GM21786 (cell line): ENCODE measurements around the gene PDE8A.
A peak's percentile ranks its signal among the peaks of the same experiment; 100 is the strongest.

Experiments used
- ATAC-seq: cut with Tn5 transposase; IDR thresholded peaks from one replicate; pipeline ENCODE4 v1.9.1; 2021; ENCODE audit not compliant: unreplicated experiment

Gene PDE8A, protein sequence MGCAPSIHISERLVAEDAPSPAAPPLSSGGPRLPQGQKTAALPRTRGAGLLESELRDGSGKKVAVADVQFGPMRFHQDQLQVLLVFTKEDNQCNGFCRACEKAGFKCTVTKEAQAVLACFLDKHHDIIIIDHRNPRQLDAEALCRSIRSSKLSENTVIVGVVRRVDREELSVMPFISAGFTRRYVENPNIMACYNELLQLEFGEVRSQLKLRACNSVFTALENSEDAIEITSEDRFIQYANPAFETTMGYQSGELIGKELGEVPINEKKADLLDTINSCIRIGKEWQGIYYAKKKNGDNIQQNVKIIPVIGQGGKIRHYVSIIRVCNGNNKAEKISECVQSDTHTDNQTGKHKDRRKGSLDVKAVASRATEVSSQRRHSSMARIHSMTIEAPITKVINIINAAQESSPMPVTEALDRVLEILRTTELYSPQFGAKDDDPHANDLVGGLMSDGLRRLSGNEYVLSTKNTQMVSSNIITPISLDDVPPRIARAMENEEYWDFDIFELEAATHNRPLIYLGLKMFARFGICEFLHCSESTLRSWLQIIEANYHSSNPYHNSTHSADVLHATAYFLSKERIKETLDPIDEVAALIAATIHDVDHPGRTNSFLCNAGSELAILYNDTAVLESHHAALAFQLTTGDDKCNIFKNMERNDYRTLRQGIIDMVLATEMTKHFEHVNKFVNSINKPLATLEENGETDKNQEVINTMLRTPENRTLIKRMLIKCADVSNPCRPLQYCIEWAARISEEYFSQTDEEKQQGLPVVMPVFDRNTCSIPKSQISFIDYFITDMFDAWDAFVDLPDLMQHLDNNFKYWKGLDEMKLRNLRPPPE

DNA sequence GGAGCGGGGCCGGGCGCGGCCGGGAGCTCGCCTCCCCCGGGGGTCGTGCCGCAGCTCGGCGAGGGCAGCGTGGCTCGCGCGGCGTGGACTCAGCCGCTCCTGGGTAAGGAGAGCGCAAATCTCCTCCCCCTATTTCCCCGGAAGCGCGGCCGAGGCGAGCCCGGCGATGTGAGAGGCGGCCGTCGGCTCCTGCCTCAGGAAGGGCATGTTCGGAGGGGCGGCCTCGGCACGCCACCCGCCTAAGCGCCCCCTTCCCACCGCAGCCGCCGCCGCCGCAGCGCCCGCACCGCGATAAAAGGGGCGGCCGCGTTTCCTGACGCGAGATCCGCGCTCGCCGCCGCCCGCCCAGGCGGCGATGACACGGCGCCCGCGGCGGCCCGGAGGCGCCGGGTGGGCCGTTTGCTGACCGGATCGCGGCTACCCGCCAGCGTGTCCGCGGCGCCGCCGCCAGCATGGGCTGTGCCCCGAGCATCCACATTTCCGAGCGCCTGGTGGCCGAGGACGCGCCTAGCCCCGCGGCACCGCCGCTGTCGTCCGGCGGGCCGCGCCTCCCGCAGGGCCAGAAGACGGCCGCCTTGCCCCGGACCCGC, at the start of gene PDE8A:
Gene PDE8A, plus strand, starts transcription at position 146 of the 590 bp plus-strand sequence. Its CDS starts 307 bp downstream, at position 453.
- peak; percentile 17 for ATAC-seq

DNA sequence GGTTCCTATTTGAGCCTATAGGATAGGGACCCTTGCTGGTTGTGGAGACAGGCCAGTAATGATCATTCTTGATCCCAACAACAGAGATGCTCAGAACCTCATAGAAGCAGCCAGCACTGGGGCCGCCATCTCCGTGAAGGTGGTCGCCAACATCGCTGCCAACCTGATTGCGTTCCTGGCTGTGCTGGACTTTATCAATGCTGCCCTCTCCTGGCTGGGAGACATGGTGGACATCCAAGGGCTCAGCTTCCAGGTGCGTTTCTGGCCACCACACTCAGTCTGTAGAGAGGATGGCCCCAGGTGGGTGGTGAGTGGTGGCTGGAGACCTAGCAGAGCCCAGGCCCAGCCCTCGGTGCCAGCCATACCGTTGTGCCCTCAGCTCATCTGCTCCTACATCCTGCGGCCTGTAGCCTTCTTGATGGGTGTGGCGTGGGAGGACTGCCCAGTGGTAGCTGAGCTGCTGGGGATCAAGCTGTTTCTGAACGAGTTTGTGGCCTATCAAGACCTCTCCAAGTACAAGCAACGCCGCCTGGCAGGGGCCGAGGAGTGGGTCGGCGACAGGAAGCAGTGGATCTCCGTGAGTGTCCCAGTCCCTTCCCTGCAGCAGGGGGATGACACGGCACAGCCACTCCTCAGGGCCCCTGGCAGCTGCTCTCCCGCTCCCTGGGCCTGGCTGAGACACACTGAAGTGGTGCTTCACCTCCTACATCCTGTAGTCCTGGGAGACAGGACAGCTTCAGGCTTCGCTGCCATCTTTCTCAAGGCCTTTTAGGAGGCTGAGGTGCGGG, 46.5 kb upstream of the PDE8A start:
- ATAC-seq, result no peak

DNA sequence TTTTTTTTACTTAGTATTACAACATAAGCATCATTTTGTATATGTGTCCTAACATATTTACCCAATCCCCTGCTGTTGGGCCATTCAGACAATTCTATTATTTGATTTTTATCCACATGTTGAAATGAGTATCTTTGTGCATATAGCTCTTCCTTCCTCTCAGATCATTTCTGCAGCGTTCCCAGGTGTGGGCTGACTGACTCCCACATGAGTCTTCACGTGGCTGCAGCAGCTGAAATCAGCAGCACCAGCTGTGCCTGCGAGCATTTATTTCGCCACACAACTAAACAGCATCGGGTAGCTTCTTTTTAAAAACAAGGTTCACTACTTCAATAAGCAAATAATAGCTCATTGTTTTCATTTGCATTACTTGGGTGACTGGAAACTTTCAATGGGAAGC, 44.5 kb upstream of the PDE8A start:
- no peak for ATAC-seq

DNA sequence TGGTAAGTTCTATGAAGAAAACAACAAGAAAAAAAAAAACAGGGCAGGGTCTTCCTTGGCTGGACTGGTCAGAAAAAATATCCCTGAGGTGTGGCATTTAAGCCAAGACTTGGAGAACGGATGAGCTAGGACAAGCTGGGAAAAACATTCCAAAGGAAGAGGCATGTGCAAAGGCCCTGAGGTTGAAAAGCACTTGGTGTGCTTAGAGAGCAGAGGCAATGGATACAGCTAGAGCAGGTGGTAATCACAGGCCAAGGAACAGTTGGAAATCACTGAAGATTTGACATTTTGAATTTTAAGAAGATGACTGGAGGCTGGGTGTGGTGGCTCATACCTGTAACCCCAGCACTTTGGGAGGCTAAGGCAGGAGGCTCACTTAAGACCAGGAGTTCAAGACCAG, 42.9 kb upstream of the PDE8A start:
- no peak for ATAC-seq

DNA sequence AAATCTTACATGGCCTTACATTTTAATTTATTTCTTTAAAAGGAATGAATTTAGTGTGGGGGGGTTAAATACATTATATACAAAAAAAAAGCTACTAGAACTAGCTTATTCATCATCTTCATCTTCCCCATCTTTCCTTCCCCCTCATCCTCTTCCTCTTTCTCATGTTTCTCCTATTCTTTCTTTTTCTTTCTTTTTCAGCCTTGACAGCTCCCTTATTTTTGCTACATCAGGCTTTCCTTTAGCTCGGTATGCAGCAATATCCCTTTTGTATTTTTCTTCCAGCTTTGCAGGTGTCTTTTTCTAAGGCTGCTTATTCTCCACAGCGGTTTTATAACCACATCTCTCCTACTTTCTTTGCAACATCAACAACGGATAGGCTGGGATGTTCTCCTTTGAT, 41.3 kb upstream of the PDE8A start:
- ATAC-seq, result no peak

DNA sequence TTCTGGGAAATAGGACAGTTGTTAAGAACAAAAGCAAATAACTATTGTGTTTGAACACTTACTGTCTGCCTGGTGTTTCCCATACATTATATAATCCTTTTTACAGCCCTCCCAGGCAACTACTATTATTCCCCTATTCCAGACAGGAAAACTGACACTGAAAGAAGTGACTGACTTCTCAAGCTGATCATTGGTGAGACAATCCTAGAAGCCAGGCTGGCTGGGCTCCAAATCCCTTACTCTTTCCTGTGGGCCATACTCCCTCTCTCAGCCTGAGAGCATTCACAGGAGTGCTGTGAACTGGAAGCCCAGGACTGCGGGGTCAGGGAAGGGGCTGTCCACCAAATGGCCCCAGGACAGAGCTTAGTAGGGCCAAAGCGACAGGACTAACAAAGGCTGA, 39.2 kb upstream of the PDE8A start:
- no peak for ATAC-seq

DNA sequence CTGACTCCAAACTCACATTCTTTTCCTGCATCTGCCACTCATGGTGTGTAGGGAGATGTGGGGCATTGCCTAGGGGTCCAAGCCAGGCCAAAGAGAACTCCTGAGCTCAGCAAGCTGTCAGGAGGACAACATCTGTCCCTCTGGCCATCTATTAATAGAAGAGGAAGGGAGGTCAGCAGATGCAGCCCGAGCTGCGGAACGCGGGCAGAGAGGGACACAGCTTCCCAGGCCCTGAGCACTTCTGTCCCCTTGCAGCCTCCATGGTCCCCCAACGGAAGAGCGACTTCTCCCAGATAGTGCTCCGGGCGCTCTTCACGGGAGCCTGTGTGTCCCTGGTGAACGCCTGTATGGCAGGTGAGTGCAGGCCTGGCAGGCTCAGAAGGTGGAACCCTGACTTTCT, 37.3 kb upstream of the PDE8A start:
- ATAC-seq, result no peak

DNA sequence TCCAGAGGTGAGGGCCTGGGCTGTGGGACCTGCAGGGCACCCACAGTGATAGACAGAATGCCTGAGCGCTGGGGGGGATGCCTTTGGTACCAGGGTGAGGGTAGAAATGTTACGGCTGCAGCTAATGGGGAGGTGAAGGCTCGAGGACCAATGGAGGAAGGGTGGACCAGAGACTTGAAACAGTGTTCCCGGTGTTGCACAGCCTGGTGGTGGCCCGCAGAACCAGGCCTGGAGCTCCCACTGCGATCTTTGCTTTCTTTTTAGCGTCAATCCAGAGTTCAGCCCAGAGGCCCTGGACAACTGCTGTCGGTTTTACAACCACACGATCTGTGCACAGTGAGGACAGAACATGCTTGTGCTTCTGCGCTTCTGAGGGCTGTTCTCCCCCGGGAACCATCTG, 36.8 kb upstream of the PDE8A start:
- no peak for ATAC-seq

DNA sequence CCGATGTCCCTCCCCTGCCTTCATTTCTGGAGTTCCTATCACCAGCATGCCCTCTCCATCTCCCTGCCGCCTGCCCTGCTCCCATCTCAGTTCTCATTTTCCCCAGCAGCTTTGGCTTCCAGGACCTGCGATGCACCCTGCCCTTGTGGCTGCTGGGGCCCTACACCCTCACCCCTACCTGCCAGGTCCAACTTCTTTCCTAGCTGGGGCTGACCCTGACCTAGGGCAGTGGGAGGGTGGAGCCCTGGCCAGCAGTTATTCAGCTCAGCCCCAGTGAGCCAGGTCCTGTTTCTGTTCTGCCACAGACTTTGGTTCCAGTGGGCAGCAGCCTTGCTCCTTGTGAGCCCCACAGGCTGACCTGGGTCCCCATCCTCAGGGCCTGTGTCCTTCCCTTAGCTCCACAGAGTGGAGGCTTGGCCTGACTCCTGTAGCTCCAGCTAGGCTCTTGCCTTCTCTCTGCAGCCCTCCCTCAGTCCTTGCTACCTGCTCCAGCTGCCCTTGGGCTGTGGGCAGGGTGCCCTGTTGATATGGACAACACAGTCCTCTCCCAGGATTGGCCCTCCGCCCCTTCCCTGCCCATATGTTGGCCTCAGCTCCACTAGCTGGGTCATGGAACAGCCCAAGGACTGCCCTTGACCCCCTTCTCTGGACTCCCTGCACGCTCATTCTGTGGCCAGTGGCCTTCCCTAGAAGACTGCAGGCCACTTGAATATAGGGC, 34.7 kb upstream of the PDE8A start:
- no peak for ATAC-seq

DNA sequence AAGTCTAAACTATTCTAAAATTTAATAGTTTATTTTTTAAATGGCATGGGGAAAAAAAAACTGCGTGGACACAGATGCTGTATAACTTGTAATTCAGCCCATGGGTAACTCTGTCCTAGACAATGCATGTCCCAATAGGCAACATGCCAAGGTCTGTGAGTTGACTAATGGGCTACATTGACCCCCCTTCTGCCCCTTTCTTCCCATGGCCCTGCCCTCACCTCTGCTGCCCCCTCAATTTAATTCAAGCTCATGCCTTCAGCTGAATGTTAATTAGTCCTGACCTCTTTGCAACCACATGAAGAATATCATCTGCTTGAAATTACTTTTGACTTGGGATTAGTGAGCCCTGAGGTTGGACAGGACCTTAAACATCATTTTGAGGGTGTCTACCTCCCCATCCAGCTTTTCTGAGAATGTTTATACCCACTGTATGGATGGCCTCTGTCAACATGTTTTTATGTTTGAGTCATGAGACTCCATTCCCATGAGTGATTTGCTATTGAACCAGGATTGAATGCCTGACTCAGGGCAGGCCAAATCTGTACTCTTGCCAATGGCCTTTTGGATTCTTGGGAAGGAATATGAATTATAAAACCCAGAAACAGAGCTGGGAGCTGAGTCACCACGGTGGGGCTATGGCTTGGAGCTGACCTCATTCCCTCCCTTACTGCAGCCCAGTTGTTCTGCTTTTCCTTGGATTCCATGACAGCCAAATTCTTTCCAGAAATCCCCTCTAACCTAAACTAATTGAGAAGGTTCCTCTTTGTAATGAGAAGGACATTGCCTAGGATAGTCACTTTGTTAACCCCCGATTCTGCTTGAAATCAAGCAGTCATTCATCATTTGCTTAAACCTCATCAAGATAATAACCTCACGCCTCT, 33.5 kb upstream of the PDE8A start:
- ATAC-seq, result no peak

DNA sequence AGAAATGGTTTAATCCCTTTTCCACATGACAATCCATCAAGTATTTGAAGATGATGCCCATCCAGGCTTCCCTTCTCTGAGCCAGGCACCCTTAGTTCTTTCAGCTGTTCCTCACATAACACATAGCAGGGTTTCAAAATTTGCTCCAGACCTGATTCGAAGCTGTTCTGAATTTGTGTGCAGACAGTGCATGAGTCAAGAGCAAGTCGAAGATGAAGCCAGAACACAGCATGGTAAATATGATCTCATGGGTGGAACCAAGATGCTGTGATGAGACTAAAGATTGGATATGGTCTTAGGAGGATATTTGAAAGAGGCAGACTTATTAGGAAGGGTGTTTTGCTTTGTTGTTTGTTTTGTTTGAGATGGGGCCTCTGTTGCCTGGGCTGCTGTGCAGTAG, 32.6 kb upstream of the PDE8A start:
- no peak for ATAC-seq

DNA sequence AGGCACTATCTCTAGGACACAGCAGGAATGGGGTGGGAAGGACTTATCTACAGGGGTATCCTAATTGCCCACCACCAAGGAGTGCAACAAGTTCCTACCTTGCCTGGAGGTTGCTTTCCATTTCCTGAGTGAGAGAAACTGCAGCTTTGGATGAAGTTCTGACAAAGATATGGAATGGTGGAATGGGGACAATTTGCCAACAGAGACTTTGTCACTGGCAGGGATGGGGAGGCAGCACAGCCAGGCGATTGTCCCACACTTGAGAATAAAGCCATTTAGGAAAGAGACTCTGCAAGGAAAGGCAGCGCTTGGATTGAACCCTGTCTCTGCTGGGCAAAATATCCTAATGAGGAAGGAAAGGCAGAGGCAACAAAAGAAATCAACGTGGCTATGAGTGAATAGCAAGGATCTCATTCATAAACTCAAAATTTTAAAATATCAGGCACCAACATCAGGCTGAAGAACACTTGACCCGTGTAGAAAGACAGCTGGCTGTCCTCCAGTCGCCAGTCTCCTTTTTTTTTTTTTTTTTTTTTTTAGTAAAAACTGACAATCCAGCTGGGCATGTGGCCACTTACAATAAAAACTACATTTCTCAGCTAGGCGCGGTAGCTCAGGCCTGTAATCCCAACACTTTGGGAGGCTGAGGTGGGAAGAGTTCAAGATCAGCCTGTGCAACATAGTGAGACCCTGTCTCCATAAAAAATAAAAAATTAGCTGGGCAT, 31.6 kb upstream of the PDE8A start:
- ATAC-seq, result no peak

DNA sequence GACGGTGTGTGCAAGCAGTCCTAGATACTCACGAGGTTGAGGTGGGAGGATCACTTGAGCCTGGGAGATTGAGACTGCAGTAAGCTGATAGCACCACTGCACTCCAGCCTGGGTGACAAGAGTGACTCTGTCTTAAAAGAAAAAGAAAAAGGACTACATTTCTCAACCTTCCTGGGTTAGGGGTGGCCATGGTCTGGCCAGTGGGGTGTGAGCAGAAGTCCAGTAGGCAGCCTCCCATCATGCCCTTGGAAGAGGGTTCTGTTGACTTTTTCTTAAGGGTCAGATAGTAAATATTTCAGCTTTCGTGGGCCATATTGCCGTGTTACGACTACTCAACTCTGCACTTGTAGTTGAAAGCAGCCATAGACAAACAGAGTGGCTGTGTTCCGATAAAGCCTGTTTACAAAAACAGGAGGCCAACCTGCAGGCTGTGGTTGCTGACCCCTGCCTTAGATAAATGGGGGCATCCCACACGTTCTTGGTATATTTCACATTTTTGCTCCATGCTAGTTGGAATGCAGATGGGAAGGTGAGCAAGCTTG, 31.0 kb upstream of the PDE8A start:
- no peak for ATAC-seq

DNA sequence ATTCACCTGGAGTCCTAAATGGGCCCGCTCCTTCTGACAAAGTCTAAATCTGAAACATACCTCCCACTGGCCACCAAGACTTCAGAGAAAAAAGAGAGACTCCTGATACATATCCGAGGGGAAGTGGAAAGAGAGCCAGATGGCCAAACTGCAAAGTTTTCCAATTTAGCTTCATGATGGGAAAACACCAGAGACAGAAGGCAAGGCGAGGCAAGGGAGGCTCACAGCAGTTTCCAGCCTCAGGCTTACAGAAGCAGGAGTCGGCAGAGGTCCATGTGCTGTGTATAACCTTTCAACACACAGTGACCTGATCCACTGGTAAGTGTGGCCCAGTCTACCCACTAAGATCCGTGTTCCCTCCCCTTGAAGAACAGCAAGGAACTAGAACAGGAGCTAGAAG, 29.9 kb upstream of the PDE8A start:
- ATAC-seq, result no peak

DNA sequence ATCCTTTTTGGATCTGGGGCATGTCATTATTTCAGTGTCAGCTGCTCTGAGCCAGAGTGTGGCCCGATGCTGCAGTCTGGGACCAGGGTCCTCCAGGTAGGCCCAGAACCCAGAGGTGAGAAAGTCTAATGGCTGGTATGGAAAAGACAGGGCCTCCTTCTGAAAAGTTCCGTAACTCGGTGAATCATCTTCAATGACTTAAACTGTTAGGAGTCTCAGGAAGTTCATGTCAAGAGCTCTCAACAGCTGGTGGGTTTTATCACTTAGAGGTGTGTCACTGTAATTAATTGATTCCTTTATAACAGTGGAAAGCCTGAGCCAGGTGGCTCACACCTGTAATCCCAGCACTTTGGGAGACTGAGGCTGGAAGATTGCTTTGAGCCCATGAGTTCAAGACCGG, 28.5 kb upstream of the PDE8A start:
- ATAC-seq, result no peak

DNA sequence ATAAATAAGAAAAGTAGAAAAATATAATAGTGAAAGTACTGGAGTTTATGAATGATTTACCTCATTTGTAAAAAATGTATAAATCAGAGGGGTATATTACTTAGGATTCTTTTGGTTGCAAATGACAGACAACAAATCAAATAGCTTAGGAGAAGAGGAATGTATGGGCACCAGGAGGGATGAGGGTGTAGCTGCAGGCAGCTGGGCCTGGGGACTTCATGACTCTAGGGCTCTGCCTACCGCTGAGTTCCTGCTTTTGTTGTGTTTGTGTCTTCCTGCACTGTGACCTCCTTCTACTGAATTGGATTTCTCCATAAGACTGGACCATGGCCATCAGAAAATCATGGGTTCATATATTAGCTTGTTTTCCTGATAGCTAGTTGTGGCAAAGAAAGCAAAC, 27.9 kb upstream of the PDE8A start:
- ATAC-seq, result no peak

DNA sequence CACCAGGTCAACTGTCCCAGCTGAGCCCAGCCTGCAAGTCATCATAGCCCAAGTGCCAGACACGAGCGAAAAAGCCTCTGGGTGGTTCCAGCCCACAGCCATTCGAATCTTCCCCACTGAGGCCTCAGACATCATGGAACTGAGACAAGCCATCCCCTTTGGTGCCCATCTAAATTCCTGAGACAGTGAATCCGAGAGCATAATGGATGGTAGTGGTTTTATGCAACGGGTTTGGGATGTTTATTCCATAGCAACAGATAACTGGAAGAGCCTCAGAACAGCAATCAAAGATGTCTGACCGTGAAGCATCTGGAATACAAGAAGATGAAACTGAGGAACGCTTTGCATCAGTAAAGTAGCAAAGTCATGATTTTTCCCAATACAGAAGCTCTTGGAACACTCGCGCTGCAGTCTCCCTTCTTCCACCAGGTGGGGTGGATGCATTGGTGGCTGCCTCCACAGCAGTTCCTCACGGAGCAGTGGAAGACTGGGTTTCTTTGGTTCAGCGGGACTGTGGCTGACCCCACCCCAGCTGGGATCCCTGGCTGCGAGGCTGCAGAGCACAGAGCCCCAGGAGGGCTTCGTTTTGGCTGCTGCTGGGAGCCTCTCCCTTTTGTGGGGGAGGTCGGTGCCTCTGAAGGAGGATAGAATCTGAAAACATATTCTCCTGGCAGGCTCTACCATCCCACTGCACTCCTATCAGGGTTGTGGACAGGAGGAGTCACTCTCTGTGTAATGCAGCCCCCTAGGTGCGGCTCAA, 26.4 kb upstream of the PDE8A start:
- peak; percentile 62 for ATAC-seq

DNA sequence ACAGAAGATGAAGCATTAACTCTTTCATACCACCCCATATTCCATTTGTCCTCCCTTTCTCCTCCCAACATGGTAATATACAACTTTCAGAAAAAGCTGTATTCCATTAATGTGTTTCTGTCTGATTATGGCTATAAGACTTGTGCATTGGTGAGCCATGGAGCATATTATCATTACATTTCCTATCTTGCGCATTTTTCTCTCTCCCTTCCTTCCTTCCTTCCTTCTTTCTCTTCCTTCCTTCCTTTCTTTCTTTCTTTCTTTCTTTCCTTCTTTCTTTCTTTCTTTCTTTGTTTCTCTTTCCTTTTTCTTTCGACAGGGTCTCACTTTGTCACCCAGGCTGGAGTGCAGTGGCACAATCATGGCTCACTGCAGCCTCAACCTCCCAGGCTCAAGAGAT, 25.5 kb upstream of the PDE8A start:
- no peak for ATAC-seq
